ENCODE data around the gene ADARB1. TPM values are rescaled to one million over a fixed set of nuclear protein-coding genes. Genes with fewer than 3 reads are reported as not detected.
A peak's percentile ranks its signal among the peaks of the same experiment; 100 is the strongest.

The ADARB1 gene
- total RNA-seq, 4 donors from 2014 or later = 3.4 to 15.6 (median 5.7) TPM

DNA sequence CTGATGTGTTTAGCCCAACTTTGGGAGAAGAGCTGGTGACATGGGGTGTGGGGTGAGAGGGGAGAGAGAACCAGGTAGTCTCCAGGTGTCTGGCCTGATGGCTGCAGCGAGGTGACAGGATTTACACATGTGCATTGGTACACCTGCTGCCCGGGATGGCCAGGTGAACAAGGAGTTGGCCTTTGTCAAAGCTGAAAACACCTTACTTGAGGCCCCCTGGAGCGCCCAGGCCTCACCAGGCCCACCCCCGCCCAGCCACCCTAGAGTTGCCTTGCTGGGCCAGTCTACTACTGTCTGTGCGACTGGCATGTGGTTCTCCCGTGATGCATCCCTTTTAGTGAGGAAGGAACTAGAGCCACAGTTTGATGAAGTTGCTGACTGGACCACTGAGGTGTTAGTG is 90.5 kb downstream of the ADARB1 start:
- Histone ChIP-seq H3K36me3 (no peaks in the 10 kb centered on the region), H3K4me1 (peaks cover 10 to 43% (median 11%) of the 10 kb centered on the region in 3 donors), H3K9me3 (no peaks in the 10 kb centered on the region), H3K4me3 (no peak overlapping the region), H3K27me3 (no peaks in the 10 kb centered on the region), H3K27ac (no peak overlapping the region)
- DNase-seq = no peak
- 94 to 100% methylated on average over 4 to 5 of the region's 6 CpGs for WGBS, 2 donors
- TF ChIP-seq, protein P1, sequence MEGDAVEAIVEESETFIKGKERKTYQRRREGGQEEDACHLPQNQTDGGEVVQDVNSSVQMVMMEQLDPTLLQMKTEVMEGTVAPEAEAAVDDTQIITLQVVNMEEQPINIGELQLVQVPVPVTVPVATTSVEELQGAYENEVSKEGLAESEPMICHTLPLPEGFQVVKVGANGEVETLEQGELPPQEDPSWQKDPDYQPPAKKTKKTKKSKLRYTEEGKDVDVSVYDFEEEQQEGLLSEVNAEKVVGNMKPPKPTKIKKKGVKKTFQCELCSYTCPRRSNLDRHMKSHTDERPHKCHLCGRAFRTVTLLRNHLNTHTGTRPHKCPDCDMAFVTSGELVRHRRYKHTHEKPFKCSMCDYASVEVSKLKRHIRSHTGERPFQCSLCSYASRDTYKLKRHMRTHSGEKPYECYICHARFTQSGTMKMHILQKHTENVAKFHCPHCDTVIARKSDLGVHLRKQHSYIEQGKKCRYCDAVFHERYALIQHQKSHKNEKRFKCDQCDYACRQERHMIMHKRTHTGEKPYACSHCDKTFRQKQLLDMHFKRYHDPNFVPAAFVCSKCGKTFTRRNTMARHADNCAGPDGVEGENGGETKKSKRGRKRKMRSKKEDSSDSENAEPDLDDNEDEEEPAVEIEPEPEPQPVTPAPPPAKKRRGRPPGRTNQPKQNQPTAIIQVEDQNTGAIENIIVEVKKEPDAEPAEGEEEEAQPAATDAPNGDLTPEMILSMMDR (IDR thresholded peaks at IDR 0.05) = no peak
- no peak for TF ChIP-seq POLR2A (IDR thresholded peaks at IDR 0.05)
- intact Hi-C loops (cut with DNase I) = no loop called here

DNA sequence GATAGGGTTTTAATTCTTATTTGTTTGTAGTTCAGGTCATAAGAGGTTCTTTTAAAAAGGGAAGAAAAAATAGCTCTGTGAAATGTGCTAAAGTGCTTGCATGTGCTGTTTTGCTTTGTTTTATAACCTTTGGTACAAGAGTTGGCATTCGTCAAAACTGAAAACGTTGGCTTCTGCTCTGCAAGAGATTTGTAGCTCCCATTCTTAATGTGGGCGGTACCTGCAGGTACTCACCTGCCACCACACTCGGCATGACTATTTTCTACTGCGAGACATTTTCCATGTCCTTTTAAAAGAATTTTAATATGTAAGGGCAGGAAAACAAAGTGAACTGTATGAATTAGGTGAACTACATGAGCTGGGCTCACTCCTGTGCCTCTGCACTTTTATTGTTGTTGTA is 92.6 kb downstream of the ADARB1 start:
- Histone ChIP-seq H3K4me1 (peaks cover 10 to 34% (median 11%) of the 10 kb centered on the region in 3 donors), H3K36me3 (peaks cover 0 to 3% (median 0%) of the 10 kb centered on the region in 3 donors), H3K27ac (peak overlapping the region in 3 of 4 donors; percentile 64 to 84 (median 67)), H3K9me3 (no peaks in the 10 kb centered on the region), H3K4me3 (no peak overlapping the region), H3K27me3 (no peaks in the 10 kb centered on the region)
- intact Hi-C loops (cut with DNase I) = no loop called here
- TF ChIP-seq POLR2A (IDR thresholded peaks at IDR 0.05) = no peak
- TF ChIP-seq, protein P1 (IDR thresholded peaks at IDR 0.05) = no peak
- 39% methylated on average over 5 of the region's 5 CpGs for WGBS, 2 donors
- DNase-seq = no peak

DNA sequence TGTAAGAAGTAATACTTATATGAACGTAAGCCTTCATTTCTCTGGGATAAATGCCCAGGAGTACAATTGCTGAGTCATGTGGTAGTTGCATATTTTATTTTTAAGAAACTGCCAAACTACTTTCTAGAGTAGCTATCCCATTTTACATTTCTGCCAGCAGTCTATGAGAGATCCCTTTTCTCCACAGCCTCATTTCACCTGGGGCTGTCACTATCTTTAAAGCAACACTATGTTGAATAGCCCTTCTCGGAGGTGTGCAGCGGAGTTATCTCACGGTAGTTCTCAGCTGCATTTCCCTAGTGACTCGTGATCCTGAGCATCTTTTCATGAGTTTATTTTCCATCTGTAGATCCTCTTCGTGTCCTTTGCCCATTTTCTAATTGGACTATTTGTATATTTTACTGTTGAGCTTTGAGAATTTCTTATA is 93.4 kb downstream of the ADARB1 start:
- 22 to 39% methylated on average over 6 of the region's 6 CpGs for WGBS, 2 donors
- H3K27me3 ChIP-seq = no peaks in the 10 kb centered on the region
- DNase-seq = no peak
- intact Hi-C loops (cut with DNase I) = no loop called here
- peaks cover 10 to 34% (median 11%) of the 10 kb centered on the region in 3 donors for H3K4me1 ChIP-seq
- TF ChIP-seq POLR2A (IDR thresholded peaks at IDR 0.05) = no peak
- TF ChIP-seq, protein P1 (IDR thresholded peaks at IDR 0.05) = no peak
- H3K9me3 ChIP-seq = no peaks in the 10 kb centered on the region
- H3K27ac ChIP-seq = peak overlapping the region in 3 of 4 donors; percentile 64 to 84 (median 67)
- no peak overlapping the region for H3K4me3 ChIP-seq
- H3K36me3 ChIP-seq = peaks cover 0 to 11% (median 0%) of the 10 kb centered on the region in 3 donors

DNA sequence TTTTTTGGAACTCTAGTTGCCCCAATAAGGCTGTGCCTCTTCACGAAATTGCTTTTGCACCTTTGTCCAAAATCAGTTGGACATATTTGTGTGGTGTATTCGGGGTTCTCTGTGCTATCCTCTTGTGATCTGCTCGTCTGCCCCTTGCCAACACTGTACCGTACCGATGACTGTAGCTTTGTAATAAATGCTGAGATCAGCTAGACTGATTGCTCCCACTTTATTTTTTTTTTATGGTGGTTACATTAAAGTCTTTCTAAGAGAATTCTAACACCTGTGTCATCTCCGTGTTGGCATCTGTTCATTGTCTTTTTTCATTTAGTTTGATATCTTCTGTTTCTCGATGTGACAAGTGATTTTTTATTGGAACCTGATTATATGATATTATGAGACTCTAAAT is 94.1 kb downstream of the ADARB1 start:
- H3K4me3 ChIP-seq = no peak overlapping the region
- no peaks in the 10 kb centered on the region for H3K9me3 ChIP-seq
- no peak for TF ChIP-seq POLR2A (IDR thresholded peaks at IDR 0.05)
- TF ChIP-seq, protein P1 (IDR thresholded peaks at IDR 0.05) = no peak
- H3K27me3 ChIP-seq = no peaks in the 10 kb centered on the region
- H3K36me3 ChIP-seq = peaks cover 0 to 11% (median 0%) of the 10 kb centered on the region in 3 donors
- DNase-seq = no peak
- peak overlapping the region in 2 of 4 donors; percentile 64 to 84 for H3K27ac ChIP-seq
- intact Hi-C loops (cut with DNase I) = no loop called here
- peaks cover 10 to 34% (median 11%) of the 10 kb centered on the region in 3 donors for H3K4me1 ChIP-seq
- WGBS, 2 donors = 79% methylated on average over 7 of the region's 7 CpGs

DNA sequence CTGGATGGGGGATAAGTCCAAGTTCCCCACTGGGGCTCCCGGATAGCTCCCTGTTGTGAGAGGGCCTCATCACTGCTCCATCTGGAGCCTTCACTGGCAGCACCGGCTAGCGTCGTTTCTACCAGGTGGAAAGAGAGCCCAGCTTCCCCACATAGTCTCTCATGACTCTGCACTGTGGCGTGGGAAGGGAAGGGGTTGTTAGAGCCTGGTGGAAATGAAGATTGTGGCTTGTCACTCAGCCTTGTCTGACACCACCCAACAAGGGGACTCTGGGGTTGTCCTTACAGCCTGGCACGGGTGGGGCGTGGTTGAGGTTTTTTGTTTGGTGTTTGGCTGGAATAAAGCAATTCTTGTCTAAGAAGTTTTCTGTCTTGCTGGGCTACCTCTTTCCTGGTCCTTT is 94.6 kb downstream of the ADARB1 start:
- peak overlapping the region in 1 of 4 donors; percentile 84 for H3K27ac ChIP-seq
- no peak overlapping the region for H3K4me3 ChIP-seq
- TF ChIP-seq, protein P1 (IDR thresholded peaks at IDR 0.05) = no peak
- TF ChIP-seq POLR2A (IDR thresholded peaks at IDR 0.05) = no peak
- no peaks in the 10 kb centered on the region for H3K9me3 ChIP-seq
- no peak for DNase-seq
- WGBS, 2 donors = 55 to 68% methylated on average over 3 to 6 of the region's 7 CpGs
- H3K27me3 ChIP-seq = no peaks in the 10 kb centered on the region
- H3K36me3 ChIP-seq = peaks cover 0 to 11% (median 0%) of the 10 kb centered on the region in 3 donors
- H3K4me1 ChIP-seq = peaks cover 10 to 34% (median 11%) of the 10 kb centered on the region in 3 donors
- intact Hi-C loops (cut with DNase I) = no loop called here
